ENCODE results near the gene RCCD1. TPM values are rescaled to one million over a fixed set of nuclear protein-coding genes. Genes with fewer than 3 reads are reported as not detected.
"Not testable (repeated sequence)": the region's sequence is repeated elsewhere in the genome, so short reads cannot be mapped to it uniquely, and the experiment has no call there.

The RCCD1 gene
- total RNA-seq, 1 donor from 2014 or later: 14.3 TPM

DNA sequence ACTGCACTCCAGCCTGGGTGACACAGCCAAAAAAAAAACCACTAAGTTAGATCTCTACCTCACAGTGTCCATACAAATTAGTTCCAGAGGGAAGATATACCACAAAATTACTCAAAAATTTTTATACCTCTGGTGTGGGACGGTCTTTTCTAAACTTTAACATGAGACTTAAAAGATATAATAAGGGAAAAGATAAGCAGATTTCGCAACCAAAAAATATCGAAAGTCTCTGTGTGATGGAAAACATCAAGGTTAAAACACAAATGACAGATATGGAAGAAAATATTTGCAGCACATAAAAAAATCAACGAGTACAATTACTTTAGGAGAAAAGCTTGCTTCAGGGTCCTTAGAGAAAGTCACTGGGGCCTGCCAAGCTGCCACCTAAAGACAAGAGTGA lies 32.8 kb upstream of the RCCD1 start:
- TF ChIP-seq, protein P1, sequence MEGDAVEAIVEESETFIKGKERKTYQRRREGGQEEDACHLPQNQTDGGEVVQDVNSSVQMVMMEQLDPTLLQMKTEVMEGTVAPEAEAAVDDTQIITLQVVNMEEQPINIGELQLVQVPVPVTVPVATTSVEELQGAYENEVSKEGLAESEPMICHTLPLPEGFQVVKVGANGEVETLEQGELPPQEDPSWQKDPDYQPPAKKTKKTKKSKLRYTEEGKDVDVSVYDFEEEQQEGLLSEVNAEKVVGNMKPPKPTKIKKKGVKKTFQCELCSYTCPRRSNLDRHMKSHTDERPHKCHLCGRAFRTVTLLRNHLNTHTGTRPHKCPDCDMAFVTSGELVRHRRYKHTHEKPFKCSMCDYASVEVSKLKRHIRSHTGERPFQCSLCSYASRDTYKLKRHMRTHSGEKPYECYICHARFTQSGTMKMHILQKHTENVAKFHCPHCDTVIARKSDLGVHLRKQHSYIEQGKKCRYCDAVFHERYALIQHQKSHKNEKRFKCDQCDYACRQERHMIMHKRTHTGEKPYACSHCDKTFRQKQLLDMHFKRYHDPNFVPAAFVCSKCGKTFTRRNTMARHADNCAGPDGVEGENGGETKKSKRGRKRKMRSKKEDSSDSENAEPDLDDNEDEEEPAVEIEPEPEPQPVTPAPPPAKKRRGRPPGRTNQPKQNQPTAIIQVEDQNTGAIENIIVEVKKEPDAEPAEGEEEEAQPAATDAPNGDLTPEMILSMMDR (IDR thresholded peaks at IDR 0.05): no peak
- no peaks in the 10 kb centered on the region for H3K9me3 Mint-ChIP-seq (ENCODE audit: low read depth)
- H3K27ac Mint-ChIP-seq (ENCODE audit: unreplicated experiment): no peak overlapping the region
- no peak overlapping the region for H3K4me3 Mint-ChIP-seq (ENCODE audit: unreplicated experiment)
- no peaks in the 10 kb centered on the region for H3K4me1 Mint-ChIP-seq (ENCODE audit: low read depth)
- no peaks in the 10 kb centered on the region for H3K27me3 Mint-ChIP-seq (ENCODE audit: low read depth)
- DNase-seq (ENCODE audit: low spot score): no peak
- H3K36me3 Mint-ChIP-seq (ENCODE audit: low read depth): peaks cover 22% of the 10 kb centered on the region

DNA sequence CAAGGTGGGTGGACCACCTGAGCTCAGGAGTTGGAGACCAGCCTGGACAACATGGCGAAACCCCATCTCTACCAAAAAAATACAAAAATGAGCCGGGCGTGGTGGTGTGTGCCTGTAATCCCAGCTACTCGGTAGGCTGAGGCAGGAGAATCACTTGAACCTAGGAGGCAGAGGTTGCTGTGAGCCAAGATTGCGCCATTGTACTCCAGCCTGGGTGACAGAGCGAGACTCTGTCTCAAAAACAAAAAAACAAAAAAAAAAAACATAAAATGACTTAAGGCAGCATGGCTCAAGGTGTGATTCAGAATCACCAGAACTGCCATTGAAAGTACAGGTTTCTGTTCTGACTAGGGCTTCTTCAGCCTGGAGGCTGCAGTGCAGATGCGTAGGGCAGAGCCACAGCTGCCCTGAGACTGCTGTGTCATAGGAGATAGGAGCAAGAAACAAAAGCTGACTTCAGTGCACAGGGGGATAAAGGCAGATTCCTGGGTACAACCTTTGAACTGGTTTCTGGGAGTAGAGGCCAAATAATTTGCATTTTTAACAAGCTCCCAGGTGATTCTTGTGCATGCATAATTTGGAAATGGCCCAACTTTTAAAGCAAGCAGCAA lies 31.9 kb upstream of the RCCD1 start:
- H3K4me1 Mint-ChIP-seq (ENCODE audit: low read depth); H3K27me3 Mint-ChIP-seq (ENCODE audit: low read depth); H3K9me3 Mint-ChIP-seq (ENCODE audit: low read depth); H3K4me3 Mint-ChIP-seq (ENCODE audit: unreplicated experiment); DNase-seq (ENCODE audit: low spot score); H3K27ac Mint-ChIP-seq (ENCODE audit: unreplicated experiment): not testable (repeated sequence)
- H3K36me3 Mint-ChIP-seq (ENCODE audit: low read depth): peaks cover 17% of the 10 kb centered on the region

DNA sequence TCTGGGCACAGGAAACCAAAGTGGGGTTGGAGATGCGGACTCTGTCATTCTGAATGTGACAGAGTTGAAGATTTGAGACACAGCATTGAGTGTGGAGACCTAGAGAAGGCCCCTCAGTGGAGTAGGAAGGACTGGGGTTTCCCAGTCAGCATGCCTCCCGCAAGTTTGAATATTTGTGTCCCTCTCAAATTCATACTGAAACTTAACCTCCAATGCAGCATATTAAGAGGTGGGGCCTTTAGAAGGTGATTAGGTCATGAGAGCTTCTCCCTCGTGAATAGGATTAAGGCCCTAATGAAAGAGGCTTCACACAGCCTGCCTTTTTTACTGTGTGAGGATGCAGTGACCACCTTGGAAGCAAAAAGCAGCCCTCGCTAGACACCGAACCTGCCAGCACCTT lies 30.3 kb upstream of the RCCD1 start:
- TF ChIP-seq, protein P1 (IDR thresholded peaks at IDR 0.05): no peak
- no peak for DNase-seq (ENCODE audit: low spot score)
- Mint-ChIP-seq H3K27me3 (ENCODE audit: low read depth) (no peaks in the 10 kb centered on the region), H3K4me3 (ENCODE audit: unreplicated experiment) (no peak overlapping the region), H3K9me3 (ENCODE audit: low read depth) (no peaks in the 10 kb centered on the region), H3K36me3 (ENCODE audit: low read depth) (peaks cover 10% of the 10 kb centered on the region), H3K27ac (ENCODE audit: unreplicated experiment) (no peak overlapping the region), H3K4me1 (ENCODE audit: low read depth) (no peaks in the 10 kb centered on the region)

DNA sequence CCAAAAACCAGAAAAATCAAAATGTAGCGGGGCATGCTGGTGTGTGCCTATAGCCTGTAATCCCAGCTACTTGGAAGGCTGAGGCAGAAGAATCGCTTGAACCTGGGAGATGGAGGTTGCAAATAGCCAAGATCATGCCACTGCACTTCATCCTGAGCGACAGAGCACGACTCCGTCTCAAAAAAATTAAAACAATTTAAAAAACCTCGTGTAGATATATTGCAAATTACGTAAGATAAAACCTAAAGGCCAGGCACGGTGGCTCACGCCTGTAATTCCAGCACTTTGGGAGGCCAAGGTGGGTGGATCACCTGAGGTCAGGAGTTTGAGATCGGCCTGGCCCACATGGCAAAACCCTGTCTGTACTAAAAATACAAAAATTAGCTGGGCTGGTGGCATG lies 27.9 kb upstream of the RCCD1 start:
- not testable (repeated sequence) for H3K36me3 Mint-ChIP-seq (ENCODE audit: low read depth); DNase-seq (ENCODE audit: low spot score); H3K9me3 Mint-ChIP-seq (ENCODE audit: low read depth); H3K4me3 Mint-ChIP-seq (ENCODE audit: unreplicated experiment); H3K27me3 Mint-ChIP-seq (ENCODE audit: low read depth); H3K4me1 Mint-ChIP-seq (ENCODE audit: low read depth); H3K27ac Mint-ChIP-seq (ENCODE audit: unreplicated experiment)

DNA sequence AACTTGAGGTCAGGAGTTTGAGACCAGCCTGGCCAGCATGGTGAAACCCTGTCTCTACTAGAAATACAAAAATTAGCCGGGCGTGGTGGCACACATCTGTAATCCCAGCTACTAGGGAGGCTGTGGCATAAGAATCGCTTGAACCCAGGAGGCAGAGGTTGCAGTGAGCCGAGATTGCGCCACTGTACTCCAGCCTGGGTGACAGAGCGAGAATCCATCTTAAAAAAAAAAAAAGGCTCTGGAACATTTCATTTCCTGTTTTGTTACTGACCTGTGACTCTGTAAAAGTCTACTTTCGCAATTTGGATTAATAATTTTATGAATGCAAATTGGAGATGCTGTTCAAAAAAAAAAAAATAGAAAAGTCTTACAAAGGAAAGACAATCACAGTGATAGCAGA lies 26.6 kb upstream of the RCCD1 start:
- DNase-seq (ENCODE audit: low spot score); H3K9me3 Mint-ChIP-seq (ENCODE audit: low read depth); H3K27me3 Mint-ChIP-seq (ENCODE audit: low read depth); H3K36me3 Mint-ChIP-seq (ENCODE audit: low read depth); H3K27ac Mint-ChIP-seq (ENCODE audit: unreplicated experiment); H3K4me3 Mint-ChIP-seq (ENCODE audit: unreplicated experiment): not testable (repeated sequence)
- H3K4me1 Mint-ChIP-seq (ENCODE audit: low read depth): peaks cover 10% of the 10 kb centered on the region

DNA sequence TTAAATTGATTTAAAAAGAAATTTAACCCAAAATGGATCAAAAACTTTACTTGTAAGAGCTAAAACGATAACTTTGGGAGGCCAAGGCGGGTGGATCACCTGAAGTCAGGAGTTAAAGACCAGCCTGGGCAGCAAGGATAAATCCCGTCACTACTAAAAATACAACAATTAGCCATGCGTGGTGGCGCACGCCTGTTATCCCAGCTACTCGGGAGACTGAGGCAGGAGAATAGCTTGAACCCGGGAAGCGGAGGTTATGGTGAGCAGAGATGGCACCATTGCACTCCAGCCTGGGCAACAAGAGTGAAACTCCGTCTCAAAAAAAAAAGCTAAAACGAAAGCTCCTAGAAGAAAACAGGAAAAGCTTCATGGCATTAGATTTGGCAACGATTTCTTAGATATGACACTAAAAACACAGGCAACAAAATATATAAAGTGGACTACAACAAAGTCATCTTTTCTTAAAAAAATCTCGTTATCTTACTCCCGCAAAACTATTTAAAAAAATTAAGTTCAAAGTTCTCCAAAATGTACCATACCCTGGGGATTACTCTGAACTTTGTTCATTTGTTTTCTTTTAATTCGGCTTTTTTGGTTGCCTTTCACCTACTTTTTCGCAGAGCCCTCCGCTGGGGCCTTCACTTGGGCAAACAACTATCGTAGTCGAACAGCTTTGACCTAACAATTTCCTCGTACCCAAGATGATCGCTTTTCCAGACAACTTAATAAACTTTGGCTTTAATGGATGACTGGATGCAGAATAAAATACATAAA lies 25.3 kb upstream of the RCCD1 start:
- H3K4me1 Mint-ChIP-seq (ENCODE audit: low read depth): peaks cover 15% of the 10 kb centered on the region

More for the DNA sequence above, 25.3 kb upstream of the RCCD1 start:
- H3K9me3 Mint-ChIP-seq (ENCODE audit: low read depth): no peaks in the 10 kb centered on the region
- no peak overlapping the region for H3K4me3 Mint-ChIP-seq (ENCODE audit: unreplicated experiment)
- no peaks in the 10 kb centered on the region for H3K36me3 Mint-ChIP-seq (ENCODE audit: low read depth)
- no peak overlapping the region for H3K27ac Mint-ChIP-seq (ENCODE audit: unreplicated experiment)
- DNase-seq (ENCODE audit: low spot score): no peak
- H3K27me3 Mint-ChIP-seq (ENCODE audit: low read depth): no peaks in the 10 kb centered on the region
- TF ChIP-seq, protein P1 (IDR thresholded peaks at IDR 0.05): no peak
